ENCODE measurements around the gene TRMT10B. TPM values are rescaled to one million over a fixed set of nuclear protein-coding genes. Genes with fewer than 3 reads are reported as not detected.
"Not testable (repeated sequence)": the region's sequence is repeated elsewhere in the genome, so short reads cannot be mapped to it uniquely, and the experiment has no call there.

Gene TRMT10B
- total RNA-seq, 4 donors from 2014 or later, result 1.5 to 10.2 (median 3.0) TPM

DNA sequence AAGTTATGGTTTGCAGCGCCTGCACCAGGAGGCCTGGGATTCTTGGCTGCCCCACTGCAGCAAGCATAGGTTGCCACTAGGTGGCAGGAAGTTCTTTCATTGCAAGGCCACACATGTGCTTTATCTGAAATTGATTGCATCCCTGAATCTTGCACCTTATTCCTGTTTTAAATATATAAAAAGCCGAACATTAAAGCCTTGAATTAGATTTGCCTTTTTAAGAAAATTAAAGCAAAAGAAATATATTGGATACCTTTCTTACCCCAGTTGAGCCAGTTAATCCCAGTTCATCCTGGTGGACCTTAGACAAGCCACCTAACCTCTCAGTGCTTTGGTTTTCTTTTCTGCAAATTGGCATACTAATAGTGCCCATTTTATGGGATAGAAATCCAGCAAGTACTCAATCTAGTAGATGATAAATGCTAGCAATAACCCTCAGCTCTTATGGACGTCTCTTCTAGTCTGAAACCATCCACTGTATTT is 6.3 kb upstream of the TRMT10B start:
- Histone ChIP-seq H3K27me3 (no peaks in the 10 kb centered on the region), H3K9me3 (no peaks in the 10 kb centered on the region), H3K4me1 (no peaks in the 10 kb centered on the region), H3K4me3 (no peak overlapping the region), H3K27ac (no peak overlapping the region), H3K36me3 (no peaks in the 10 kb centered on the region)
- DNase-seq (peak; percentile 27), ATAC-seq (peak; percentile 82)
- intact Hi-C loops (cut with DNase I; ENCODE audit: low total_unique reads), result no loop called here
- TF ChIP-seq, protein P1, sequence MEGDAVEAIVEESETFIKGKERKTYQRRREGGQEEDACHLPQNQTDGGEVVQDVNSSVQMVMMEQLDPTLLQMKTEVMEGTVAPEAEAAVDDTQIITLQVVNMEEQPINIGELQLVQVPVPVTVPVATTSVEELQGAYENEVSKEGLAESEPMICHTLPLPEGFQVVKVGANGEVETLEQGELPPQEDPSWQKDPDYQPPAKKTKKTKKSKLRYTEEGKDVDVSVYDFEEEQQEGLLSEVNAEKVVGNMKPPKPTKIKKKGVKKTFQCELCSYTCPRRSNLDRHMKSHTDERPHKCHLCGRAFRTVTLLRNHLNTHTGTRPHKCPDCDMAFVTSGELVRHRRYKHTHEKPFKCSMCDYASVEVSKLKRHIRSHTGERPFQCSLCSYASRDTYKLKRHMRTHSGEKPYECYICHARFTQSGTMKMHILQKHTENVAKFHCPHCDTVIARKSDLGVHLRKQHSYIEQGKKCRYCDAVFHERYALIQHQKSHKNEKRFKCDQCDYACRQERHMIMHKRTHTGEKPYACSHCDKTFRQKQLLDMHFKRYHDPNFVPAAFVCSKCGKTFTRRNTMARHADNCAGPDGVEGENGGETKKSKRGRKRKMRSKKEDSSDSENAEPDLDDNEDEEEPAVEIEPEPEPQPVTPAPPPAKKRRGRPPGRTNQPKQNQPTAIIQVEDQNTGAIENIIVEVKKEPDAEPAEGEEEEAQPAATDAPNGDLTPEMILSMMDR (IDR thresholded peaks at IDR 0.05 in 4 of 5, conservative IDR thresholded peaks at IDR 0.05 in 1 of 5), result peak; percentile 35 to 85 (median 62)
- no peak for TF ChIP-seq POLR2A (IDR thresholded peaks at IDR 0.05)
- in situ Hi-C loops (cut with MboI; ENCODE audit: low sequenced_read_pairs in 4 of 4), result no loop called here

DNA sequence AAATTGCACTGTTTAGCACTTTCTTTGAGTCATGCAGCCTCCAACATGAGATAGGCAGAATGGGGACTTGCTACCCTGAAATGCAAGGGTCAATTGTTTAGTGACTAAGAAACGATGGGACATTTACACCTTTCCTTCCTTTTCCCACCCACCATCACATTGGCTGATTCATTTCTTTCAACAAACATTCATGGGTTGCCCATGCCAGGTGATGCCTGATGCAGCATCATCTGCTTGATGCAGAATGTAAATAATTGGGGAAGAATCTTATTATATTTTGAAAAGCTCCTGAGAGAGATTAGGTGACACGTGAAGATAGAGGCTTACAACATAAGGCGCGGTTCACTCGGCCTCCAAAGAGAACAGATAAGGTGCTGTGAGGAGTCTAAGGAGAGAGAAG is 4.5 kb upstream of the TRMT10B start:
- no peaks in the 10 kb centered on the region for H3K9me3 ChIP-seq
- no peak for ATAC-seq
- H3K4me1 ChIP-seq, result peaks cover 3 to 5% of the 10 kb centered on the region in 2 donors
- no peaks in the 10 kb centered on the region for H3K27me3 ChIP-seq
- H3K36me3 ChIP-seq, result no peaks in the 10 kb centered on the region
- no peak for DNase-seq
- H3K27ac ChIP-seq, result no peak overlapping the region
- in situ Hi-C loops (cut with MboI; ENCODE audit: low sequenced_read_pairs in 4 of 4), result no loop called here
- H3K4me3 ChIP-seq, result no peak overlapping the region
- intact Hi-C loops (cut with DNase I; ENCODE audit: low total_unique reads), result no loop called here
- no peak for TF ChIP-seq POLR2A (IDR thresholded peaks at IDR 0.05)
- TF ChIP-seq, protein P1 (IDR thresholded peaks at IDR 0.05 in 4 of 5, conservative IDR thresholded peaks at IDR 0.05 in 1 of 5), result no peak

DNA sequence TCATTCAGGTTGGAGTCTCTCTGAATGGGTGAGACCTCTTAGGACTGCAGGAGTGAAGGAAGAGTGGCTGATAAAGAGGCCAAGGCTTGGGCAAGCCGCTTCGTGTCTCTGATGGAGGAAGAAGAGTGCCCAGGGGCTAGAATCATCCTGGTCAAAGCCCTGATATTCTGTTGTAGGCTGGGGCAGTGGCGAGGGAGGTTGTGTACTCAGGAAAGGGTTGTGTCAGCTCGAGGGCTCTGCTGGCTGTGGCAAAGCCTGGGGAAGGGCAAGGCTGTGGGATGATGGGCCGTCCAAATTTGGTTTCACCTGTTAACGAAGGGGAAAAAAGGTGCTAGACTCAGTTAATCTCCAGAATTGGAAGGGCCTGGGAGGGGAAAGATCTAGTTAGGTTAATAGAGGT is 2.4 kb upstream of the TRMT10B start:
- intact Hi-C loops (cut with DNase I; ENCODE audit: low total_unique reads) (loop anchor here (5.0 kb wide), 1 partner anchor 169 kb away; no protein-coding TSS in a partner anchor), in situ Hi-C loops (cut with MboI; ENCODE audit: low sequenced_read_pairs in 4 of 4) (loop anchor here in 1 of 4 donors (25.0 kb wide), 1 partner anchor 661 kb away; the partner anchor contains the start of gene IGFBPL1)
- Histone ChIP-seq H3K4me1 (peaks cover 3 to 14% of the 10 kb centered on the region in 2 donors), H3K9me3 (no peaks in the 10 kb centered on the region), H3K27me3 (no peaks in the 10 kb centered on the region), H3K4me3 (no peak overlapping the region), H3K36me3 (no peaks in the 10 kb centered on the region), H3K27ac (no peak overlapping the region)
- TF ChIP-seq POLR2A (IDR thresholded peaks at IDR 0.05), result no peak
- TF ChIP-seq, protein P1 (IDR thresholded peaks at IDR 0.05 in 4 of 5, conservative IDR thresholded peaks at IDR 0.05 in 1 of 5), result no peak
- ATAC-seq (no peak), DNase-seq (no peak)

DNA sequence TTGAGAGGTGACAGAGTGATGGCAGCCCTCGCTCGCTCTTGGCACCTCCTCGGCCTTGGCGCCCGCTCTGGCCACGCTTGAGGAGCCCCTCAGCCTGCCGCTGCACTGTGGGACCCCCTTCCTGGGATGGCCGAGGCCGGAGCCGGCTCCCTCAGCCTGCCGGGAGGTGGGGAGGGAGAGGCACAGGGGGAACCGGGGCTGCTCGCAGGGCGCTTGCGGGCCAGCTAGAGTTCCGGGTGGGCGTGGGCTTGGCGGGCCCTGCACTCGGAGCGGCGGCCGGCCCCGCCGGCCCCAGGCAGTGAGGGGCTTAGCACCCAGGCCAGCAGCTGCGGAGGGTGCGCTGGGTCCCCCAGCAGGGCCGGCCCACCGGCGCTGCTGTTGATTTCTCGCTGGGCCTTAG is 1.9 kb upstream of the TRMT10B start:
- intact Hi-C loops (cut with DNase I; ENCODE audit: low total_unique reads), result loop anchor here (2.0 to 5.0 kb wide), 2 partner anchors 33 to 169 kb away; partner anchors contain the start of gene EXOSC3
- H3K27me3 ChIP-seq, H3K27ac ChIP-seq, ATAC-seq, DNase-seq, H3K36me3 ChIP-seq, H3K4me3 ChIP-seq, H3K9me3 ChIP-seq: not testable (repeated sequence)
- peaks cover 3 to 14% of the 10 kb centered on the region in 2 donors for H3K4me1 ChIP-seq
- in situ Hi-C loops (cut with MboI; ENCODE audit: low sequenced_read_pairs in 4 of 4), result loop anchor here in 1 of 4 donors (25.0 kb wide), 1 partner anchor 661 kb away; the partner anchor contains the start of gene IGFBPL1

DNA sequence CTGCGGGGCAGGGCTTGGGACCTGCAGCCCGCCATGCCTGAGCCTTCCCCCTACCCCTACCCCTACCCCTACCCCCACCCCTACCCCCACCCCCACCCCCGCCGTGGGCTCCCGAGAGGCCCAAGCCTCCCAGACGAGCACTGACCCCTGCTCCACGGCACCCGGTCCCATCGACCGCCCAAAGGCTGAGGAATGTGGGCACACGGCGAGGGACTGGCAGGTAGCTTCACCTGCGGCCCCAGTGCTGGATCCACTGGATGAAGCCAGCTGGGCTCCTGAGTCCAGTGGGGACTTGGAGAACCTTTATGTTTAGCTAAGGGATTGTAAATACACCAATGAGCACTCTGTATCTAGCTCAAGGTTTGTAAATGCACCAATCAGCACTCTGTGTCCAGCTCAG is 1.5 kb upstream of the TRMT10B start:
- ATAC-seq, H3K27ac ChIP-seq, H3K4me3 ChIP-seq, H3K36me3 ChIP-seq, DNase-seq, H3K27me3 ChIP-seq, H3K9me3 ChIP-seq: not testable (repeated sequence)
- in situ Hi-C loops (cut with MboI; ENCODE audit: low sequenced_read_pairs in 4 of 4) (loop anchor here in 1 of 4 donors (25.0 kb wide), 1 partner anchor 660 kb away; the partner anchor contains the start of gene IGFBPL1), intact Hi-C loops (cut with DNase I; ENCODE audit: low total_unique reads) (loop anchor here (2.0 to 5.0 kb wide), 2 partner anchors 33 to 170 kb away; partner anchors contain the start of gene EXOSC3)
- H3K4me1 ChIP-seq, result peaks cover 3 to 14% of the 10 kb centered on the region in 2 donors
